Type B pancreatic cell (in vitro differentiated cells): ENCODE measurements around the gene RNF112. TPM values are rescaled to one million over a fixed set of nuclear protein-coding genes. Genes with fewer than 3 reads are reported as not detected.

ENCODE experiments used
- DNase-seq: peaks from one replicate; pipeline ENCODE4 v3.0.0; 2021; ENCODE audit warnings: mixed read lengths; ENCODE audit not compliant: unreplicated experiment; ENCODE audit errors: extremely low spot score
- H3K27ac Mint-ChIP-seq: 2 replicates; pipeline ENCODE4 v1.8.0; 2021; ENCODE audit warnings: mild to moderate bottlenecking, mixed read lengths
- H3K27me3 Mint-ChIP-seq: 2 replicates; pipeline ENCODE4 v1.8.0; 2021; ENCODE audit warnings: mixed read lengths
- H3K36me3 Mint-ChIP-seq: 2 replicates; pipeline ENCODE4 v1.8.0; 2021; ENCODE audit warnings: mixed read lengths
- H3K4me1 Mint-ChIP-seq: one replicate; pipeline ENCODE4 v1.8.0; 2021; ENCODE audit warnings: mixed read lengths; ENCODE audit not compliant: unreplicated experiment
- H3K4me3 Mint-ChIP-seq: 2 replicates; pipeline ENCODE4 v1.8.0; 2021; ENCODE audit warnings: mild to moderate bottlenecking, mixed read lengths
- H3K9me3 Mint-ChIP-seq: 2 replicates; pipeline ENCODE4 v1.8.0; 2021; ENCODE audit warnings: mixed read lengths
- total RNA-seq: library from RNA; stranded (reverse); gene quantifications from 2 replicates; pipeline ENCODE4 v1.2.1, GENCODE V29; 2021; ENCODE audit warnings: low replicate concordance
- TF ChIP-seq, protein P1 (sequence below): fragments of 200-600 bp; sonication (generic); conservative IDR thresholded peaks from 2 replicates; pipeline ENCODE4 v1.5.0; 2021; ENCODE audit warnings: antibody characterized with exemption, mild to moderate bottlenecking

RNF112 gene
- total RNA-seq, 1 donor from 2014 or later: 0.60 TPM

DNA sequence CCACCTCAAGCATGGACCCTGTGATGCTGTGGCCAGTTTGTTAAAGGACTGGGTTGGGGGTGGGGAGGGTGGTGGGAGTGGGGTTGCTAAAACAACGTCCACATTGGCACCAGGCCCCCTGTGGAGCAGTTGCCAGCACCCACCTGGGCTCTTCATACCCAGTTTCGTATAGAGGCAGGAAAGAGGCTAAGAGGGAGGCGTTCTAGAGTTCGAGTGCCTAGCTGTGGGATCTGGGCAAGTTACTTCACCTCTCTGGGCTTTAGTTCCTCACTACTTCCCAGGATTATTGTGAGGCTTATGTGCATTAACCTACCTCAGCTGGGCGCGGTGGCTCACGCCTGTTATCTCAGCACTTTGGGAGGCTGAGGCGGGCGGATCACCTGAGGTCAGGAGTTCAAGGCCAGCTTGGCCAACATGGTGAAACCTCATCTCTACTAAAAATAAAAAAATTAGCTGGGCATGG lies 25.5 kb upstream of the RNF112 start:
- TF ChIP-seq, protein P1, sequence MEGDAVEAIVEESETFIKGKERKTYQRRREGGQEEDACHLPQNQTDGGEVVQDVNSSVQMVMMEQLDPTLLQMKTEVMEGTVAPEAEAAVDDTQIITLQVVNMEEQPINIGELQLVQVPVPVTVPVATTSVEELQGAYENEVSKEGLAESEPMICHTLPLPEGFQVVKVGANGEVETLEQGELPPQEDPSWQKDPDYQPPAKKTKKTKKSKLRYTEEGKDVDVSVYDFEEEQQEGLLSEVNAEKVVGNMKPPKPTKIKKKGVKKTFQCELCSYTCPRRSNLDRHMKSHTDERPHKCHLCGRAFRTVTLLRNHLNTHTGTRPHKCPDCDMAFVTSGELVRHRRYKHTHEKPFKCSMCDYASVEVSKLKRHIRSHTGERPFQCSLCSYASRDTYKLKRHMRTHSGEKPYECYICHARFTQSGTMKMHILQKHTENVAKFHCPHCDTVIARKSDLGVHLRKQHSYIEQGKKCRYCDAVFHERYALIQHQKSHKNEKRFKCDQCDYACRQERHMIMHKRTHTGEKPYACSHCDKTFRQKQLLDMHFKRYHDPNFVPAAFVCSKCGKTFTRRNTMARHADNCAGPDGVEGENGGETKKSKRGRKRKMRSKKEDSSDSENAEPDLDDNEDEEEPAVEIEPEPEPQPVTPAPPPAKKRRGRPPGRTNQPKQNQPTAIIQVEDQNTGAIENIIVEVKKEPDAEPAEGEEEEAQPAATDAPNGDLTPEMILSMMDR: no peak
- Mint-ChIP-seq H3K4me3 (no peak overlapping the region), H3K36me3 (peaks cover 17% of the 10 kb centered on the region), H3K27ac (peak overlapping the region; percentile 68), H3K4me1 (peaks cover 42% of the 10 kb centered on the region), H3K9me3 (no peaks in the 10 kb centered on the region), H3K27me3 (no peaks in the 10 kb centered on the region)
- DNase-seq: no peak

GRCh38 chr17:19386051-19386929 lies 24.7 kb upstream of the RNF112 start:
- Mint-ChIP-seq H3K4me1 (peaks cover 43% of the 10 kb centered on the region), H3K9me3 (no peaks in the 10 kb centered on the region), H3K4me3 (peak overlapping the region; percentile 77), H3K36me3 (peaks cover 11% of the 10 kb centered on the region), H3K27ac (peak overlapping the region; percentile 31), H3K27me3 (no peaks in the 10 kb centered on the region)
- no peak for DNase-seq
- TF ChIP-seq, protein P1: no peak

GRCh38 chr17:19386974-19387920 lies 23.8 kb upstream of the RNF112 start, which contains the start of gene MFAP4:
TSS of gene MFAP4 (minus strand) at chr17:19387190. CDS start at chr17:19387155, 35 bp downstream.
- peak within 1 kb of the TSS; percentile 84 for H3K27ac Mint-ChIP-seq
- H3K9me3 Mint-ChIP-seq: no peaks in the 10 kb centered on the region
- H3K27me3 Mint-ChIP-seq: no peaks in the 10 kb centered on the region
- TF ChIP-seq, protein P1: no peak
- H3K4me3 Mint-ChIP-seq: peak within 1 kb of the TSS; percentile 77
- peaks cover 43% of the 10 kb centered on the region for H3K4me1 Mint-ChIP-seq
- DNase-seq: peak; percentile 83
- peaks cover 11% of the 10 kb centered on the region for H3K36me3 Mint-ChIP-seq

DNA sequence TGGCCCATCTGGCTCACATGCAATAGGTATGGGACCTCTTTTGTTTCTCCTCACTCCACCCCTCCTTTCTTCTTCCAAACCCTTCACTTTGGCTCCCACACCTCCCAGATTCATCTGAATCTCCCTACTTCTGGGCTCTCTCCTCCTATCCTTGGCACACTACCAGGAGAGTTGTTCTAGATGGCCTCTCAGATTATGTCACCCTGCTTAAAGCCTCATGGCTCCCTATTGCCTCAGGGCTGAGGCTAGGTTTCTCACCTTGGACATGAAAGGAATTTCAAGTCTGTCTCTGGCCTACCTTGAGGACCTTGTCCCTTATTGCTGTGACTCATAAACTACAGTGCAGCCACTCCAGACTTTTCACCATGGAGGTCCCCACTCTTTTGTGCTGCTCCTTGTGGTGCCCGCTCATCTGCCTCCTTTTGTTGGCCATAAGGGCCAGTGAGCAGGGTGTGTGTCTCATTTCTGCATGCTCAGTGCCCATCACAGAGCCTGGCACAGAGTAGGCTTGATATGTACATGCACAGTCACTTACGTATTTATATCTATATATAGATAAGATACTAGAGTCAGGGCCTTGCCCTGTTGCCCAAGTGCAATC lies 23.0 kb upstream of the RNF112 start:
- Mint-ChIP-seq H3K4me3 (peak overlapping the region; percentile 71), H3K27me3 (no peaks in the 10 kb centered on the region)
- TF ChIP-seq, protein P1: no peak

More for the DNA sequence above, 23.0 kb upstream of the RNF112 start:
- Mint-ChIP-seq H3K4me1 (peaks cover 48% of the 10 kb centered on the region), H3K36me3 (peaks cover 11% of the 10 kb centered on the region), H3K9me3 (no peaks in the 10 kb centered on the region), H3K27ac (peak overlapping the region; percentile 84)
- DNase-seq: no peak
